NT2/D1 (cell line): ENCODE measurements around the gene GBF1.

Experiments used
- SUZ12 ChIP-seq: IDR thresholded peaks from 2 replicates; pipeline ENCODE4 v1.6.1; 2011; ENCODE audit not compliant: insufficient read length, insufficient read depth; ENCODE audit errors: extremely low read depth
- YY1 ChIP-seq: IDR thresholded peaks from 2 replicates; pipeline ENCODE4 v1.6.1; 2011; ENCODE audit not compliant: insufficient read length, insufficient read depth

DNA sequence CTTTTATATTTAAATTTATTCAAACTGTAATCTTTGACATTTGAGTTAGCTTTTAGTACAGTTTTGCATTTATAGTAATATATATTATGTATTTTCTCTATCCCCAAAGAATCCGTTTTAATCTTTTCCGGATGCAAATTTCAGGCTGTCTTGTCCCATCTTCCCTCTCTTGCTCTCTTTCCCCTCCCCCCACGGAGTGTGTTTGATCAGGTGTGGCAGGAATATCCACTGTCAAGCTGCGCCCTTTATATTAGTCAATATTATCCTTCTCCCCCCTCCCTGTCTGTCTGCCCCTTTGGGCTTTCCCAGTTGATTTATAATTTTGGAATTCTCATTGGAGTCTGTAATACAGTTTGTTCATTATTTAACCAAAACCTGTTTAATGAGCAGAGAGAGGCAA, 19.0 kb downstream of the GBF1 start:
- no peak for TF ChIP-seq SUZ12
- no peak for TF ChIP-seq YY1
